M059J (cell line): ENCODE data around the gene NDE1. TPM values are rescaled to one million over a fixed set of nuclear protein-coding genes. Genes with fewer than 3 reads are reported as not detected.
"Not testable (repeated sequence)": the region's sequence is repeated elsewhere in the genome, so short reads cannot be mapped to it uniquely, and the experiment has no call there.

ENCODE experiments used
- DNase-seq: peaks from one replicate; pipeline ENCODE4 v3.0.0-alpha.2; 2012; ENCODE audit warnings: low read depth
- total RNA-seq: library from RNA; depleted of rRNA; stranded (reverse); fragments of >200 nt; shearing (Covaris generic); gene quantifications from 2 replicates; pipeline ENCODE4 v1.2.3, GENCODE V29; 2014

Gene NDE1
- total RNA-seq, 1 experiment from 2014 or later: 78.6 TPM

DNA sequence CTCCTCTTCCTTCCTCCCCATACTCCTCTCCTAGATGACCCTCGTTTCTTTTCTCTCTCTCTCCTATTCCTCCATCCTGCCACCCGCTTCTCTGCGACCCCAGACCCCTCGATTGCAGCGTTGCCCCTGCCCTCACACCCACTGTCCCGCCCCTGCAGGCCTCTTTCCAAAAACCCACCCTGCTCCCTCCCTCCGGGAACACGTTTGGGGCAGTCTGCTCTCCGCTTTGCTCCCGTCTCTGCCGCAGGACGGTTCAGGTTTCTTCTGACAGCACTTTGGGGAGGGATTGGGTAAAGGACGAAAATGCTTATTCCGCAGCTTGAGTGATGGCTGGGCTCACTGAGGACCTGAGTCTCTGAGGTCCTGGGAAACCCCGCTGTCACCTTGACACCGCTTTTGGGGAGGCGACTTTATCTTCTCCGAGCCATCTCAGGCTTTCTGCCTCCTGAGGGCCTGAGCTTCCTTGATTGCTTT lies 690 bp downstream of the NDE1 start:
- peak; percentile 39 for DNase-seq

DNA sequence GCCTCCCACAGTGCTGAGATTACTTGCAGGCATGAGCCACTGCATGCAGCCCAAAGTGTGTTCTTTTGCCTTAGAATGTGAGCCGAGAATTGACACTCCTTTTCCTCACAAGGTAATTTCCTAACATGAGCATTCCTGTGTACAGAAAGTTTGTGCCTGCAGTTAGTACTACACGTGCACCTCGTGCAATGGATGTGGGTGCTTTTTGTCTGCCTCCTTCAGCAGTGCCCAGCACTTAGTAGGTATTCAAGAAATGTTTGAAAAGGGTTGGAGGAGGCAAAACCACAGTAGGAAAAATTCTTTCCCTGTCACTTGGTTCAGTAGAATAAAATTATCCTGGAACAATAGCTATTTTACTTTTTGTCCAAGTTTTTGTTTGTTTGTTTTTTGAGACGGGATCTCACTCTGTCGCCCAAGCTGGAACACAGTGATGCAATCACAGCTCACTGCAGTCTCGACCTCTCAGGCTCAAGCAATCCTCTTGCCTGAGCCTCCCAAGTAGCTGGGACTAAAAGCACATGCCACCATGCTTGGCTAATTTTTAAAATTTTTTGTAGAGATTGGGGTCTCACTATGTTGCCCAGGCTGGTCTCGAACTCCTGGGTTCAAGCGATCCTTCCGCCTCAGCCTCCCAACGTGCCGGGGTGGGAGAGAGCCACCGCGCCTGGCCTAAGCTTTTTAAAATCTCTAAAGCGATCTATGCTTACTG lies 2.4 kb downstream of the NDE1 start:
- no peak for DNase-seq

DNA sequence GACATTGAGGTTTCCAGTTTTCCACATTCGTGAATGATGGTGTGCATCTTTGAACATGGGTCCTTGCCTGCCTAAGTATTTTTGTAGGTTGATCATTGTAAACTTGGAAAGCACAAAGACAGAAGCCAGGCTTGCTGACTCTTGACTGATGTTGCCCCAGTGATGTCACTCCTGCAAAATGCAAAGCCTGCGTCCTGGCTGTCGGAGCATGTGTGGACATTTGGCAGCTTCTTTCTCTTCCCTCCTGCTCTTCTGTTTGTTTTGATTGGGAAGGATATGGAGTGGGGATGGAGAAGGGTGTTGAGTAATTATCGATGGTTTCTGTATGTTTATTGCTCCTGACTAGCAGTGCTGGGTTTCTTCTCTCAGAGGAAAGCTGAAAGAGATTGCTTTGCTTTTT lies 3.2 kb downstream of the NDE1 start:
- DNase-seq: peak; percentile 47

DNA sequence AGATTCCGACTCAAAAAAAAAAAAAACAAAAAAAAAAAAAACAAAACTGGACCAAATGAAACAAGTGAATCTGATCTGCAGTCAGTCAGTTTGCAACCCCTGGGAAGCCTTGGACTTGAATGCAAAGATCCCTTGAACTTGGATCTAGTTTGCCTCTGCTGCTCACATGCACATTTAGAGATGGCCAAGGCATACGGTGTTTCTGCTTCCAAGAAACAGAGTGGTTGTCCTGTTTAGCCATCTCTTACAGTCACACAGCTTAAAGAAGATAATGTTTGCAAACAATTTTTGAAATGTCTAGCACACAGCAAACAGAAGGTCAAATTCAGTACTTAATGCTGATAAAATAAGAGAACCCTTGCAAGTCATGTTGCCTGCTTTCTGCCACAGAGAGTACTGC lies 4.5 kb downstream of the NDE1 start:
- DNase-seq: no peak

DNA sequence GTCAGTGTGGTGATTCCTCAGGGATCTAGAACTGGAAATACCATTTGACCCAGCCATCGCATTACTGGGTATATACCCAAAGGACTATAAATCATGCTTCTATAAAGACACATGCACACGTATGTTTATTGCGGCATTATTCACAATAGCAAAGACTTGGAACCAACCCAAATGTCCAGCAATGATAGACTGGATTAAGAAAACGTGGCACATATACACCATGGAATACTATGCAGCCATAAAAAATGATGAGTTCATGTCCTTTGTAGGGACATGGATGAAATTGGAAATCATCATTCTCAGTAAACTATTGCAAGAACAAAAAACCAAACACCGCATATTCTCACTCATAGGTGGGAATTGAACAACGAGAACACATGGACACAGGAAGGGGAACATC lies 5.5 kb downstream of the NDE1 start:
- not testable (repeated sequence) for DNase-seq

DNA sequence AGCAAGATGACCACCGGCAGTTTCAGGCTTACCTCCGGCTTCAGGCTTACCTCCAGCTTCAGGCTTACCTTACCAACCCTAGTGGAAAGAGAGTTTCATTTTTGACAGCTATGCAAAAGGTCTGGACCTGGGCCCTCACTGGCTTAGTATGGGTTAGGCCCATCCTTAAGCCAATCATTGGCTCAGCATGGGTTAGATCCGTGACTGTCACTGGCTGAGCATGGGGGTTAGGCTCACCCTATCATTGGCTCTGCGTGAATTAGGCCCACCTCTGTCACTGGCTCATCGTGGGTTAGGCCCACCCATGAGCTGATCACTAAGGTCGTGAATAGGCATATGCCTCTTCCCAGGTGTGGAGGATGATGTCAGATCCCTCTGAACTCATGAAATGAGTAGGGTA lies 8.1 kb downstream of the NDE1 start:
- DNase-seq: no peak

DNA sequence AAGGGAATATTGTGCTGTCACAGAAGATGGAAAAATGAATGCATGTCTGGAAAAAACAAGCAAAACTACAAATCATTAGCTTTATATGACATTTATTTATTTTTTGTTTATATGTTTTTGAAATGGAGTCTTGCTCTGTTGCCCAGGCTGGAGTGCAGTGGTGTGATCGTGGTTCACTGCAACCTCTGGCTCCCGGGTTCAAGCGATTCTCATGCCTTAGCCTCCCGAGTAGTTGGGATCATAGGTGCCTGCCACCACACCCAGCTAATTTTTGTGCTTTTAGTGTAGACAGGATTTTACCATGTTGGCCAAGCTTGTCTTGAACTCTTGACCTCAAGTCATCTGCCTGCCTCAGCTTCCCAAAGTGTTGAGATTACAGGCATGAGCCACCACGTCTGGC lies 8.5 kb downstream of the NDE1 start:
- no peak for DNase-seq

DNA sequence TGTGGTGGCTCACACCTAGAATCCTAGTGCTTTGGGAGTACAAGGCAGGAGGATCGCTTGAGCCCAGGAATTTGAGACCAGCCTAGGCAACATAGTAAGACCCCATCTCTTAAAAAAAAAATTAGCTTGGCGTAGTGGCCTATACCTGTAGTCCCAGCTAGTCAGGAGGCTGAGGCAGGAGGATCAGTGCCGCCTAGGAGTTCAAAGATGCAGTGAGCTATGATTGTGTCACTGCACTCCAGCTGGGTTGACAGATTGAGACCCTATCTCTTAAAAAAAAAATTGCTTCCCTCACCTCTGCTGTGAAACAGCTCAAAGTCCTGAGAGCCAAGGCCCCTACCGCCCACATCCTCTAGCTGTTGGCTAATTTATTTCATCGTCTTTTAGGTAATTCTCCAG lies 10.2 kb downstream of the NDE1 start:
- DNase-seq: no peak

DNA sequence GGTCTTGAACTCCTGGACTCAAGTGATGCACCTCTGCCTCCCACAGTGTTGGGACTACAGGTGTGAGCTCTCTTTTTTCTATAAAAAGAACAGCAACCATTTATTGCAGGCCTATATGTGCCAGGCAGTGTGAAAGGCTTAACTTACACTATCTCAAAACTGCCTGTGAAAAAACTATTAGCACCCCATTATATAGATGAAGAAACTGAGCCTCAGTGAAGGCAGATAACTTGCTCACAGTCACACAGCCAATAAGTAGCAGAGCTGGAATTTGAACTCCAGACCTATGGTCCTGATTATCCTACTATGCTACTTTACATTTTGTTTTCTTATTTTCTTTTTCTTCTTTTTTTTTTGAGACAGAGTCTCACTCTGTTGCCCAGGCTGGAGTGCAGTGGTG lies 15.1 kb downstream of the NDE1 start:
- DNase-seq: no peak

DNA sequence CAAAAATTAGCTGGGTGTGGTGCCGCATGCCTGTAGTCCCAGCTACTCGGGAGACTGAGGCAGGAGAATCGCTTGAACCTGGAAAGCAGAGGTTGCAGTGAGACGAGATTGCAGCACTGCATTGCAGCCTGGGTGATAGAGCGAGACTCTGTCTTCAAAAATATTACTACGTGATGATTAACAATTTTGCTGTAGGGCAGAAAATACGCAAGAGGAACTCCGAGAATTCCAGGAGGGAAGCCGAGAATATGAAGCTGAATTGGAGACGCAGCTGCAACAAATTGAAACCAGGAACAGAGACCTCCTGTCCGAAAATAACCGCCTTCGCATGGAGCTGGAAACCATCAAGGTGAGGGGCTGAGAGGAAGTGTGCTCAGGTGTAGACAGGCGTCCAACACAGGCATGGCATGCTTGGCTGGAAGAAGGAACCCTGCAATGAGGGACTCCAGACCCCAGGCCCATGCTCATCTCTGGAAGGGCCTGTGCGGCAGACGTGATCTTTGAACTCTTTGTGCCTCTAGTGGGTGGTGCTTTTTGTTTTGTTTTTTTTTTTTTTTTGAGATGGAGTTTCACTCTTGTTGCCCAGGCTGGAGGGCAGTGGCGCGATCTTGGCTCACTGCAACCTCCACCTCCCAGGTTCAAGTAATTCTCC lies 17.2 kb downstream of the NDE1 start:
- no peak for DNase-seq

DNA sequence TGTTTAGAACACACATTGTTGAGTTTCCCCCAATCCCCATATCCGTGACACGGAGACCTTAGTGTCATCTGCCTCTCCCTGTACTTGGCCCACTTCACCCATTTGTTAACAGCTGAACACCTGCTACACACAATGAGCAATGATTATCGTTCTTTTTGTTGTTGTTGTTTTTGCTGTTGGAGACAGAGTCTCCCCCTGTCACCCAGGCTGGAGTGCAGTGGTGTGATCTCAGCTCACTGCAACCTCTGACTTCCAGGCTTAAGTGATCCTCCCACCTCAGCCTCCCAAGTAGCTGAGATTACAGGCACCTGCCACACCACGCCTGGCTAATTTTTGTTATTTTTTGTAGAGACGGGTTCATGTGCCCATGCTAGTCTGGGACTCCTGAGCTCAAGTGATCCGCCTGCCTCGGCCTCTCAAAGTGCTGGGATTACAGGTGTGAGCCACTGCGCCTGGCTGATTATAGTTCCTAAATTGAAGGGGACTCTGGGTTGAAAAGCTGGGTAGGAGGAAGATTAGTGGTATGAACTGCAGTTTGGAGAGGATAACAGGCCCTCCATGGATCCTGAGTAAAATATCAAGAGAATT lies 21.6 kb downstream of the NDE1 start:
- DNase-seq: no peak

DNA sequence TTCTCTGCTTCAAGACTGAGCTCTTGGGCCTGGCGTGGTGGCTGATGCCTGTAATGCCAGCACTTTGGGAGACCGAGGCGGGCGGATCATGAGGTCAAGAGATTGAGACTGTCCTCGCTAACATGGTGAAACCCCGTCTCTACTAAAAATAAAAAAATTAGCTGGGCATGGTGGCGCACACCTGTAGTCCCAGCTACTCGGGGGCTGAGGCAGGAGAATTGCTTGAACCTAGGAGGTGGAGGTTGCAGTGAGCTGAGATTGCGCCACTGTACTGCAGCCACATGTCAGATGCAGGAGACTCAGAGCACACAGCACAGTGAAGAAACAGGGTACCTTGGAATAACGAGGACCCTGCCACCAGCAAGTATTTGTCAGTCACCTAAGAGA lies 22.1 kb downstream of the NDE1 start:
- not testable (repeated sequence) for DNase-seq

DNA sequence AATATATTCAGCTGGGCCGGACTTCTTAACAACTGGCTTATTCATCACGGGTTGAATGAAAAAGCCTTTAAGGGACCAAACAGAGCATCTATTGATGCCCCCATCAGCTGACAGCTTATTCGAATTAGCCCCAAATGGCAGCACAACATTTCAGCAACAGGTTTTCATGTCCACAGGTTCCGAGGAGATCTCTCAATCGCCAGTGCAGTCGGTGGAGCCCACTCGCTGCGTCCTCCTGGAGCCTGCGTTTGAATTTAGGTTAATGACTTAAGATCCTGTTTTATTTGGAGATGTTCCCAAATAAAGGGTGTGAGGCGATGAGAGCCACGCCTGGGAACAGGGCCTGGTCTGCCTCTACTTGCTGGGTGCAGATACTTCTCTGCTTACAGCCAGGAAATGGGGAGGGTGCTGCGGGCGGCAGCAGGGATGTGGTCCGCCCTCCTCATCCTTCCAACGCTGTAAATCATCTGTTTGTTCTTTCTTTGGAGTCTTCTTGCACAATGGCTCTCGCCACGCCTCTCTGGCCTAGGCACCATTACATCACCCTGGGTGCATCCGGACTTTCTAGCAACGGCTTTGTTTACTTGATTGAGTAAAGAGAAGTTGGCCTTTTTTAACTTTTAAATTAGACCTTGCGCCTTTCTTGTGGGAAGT lies 22.6 kb downstream of the NDE1 start:
- DNase-seq: peak; percentile 98

DNA sequence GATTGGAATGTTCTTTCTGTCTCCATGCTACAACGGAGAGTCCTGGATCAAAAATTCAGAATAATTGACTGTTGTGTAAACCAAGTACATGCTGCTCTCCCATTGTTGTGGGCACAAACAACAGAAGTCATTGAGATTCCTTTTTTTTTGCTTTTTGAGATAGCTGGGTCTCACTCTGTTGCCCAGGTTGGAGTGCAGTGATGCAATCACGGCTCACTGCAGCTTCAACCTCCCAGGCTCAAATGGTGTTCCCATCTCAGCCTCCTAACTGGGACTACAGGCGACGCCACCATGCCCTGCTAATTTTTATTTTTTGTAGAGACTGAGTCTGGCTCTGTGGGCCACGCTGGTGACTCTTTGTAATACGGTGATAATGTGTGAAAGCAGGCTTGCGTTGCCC lies 24.5 kb downstream of the NDE1 start:
- DNase-seq: no peak

DNA sequence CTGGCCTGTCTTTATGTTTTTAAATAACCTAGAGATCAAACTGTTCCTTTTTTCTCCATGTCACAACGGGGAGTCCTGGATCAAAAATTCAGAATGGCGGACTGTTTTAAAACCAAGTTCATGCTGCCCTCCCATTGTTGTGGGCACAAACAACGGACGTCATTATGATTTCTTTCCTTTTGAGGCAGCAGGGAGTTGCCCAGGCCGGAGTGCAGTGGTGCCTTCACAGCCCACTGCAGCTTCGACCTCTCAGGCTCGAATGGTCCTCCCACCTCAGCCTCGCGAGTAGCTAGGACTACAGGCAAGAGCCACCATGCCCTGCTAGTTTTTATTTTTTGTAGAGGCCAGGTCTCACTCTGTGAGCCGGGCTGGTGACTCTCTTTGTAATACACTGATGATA lies 26.5 kb downstream of the NDE1 start:
- DNase-seq: no peak

DNA sequence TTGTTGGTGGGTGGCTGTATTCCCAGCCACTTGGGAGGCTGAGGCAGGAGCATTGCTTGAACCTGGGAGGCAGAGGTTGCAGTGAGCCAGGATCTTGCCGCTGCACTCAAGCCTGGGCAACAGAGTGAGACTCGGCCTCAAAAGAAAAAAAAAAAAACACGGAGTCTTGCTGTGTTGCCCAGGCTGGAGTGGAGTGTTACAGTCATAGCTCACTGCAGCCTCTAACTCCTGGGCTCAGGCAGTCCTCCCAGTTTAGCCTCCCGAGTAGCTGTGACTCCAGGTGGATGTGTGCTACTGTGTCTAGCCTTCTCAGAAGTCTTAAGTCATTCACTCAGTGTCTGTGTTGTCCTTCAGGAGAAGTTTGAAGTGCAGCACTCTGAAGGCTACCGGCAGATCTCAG lies 27.4 kb downstream of the NDE1 start:
- DNase-seq: no peak

DNA sequence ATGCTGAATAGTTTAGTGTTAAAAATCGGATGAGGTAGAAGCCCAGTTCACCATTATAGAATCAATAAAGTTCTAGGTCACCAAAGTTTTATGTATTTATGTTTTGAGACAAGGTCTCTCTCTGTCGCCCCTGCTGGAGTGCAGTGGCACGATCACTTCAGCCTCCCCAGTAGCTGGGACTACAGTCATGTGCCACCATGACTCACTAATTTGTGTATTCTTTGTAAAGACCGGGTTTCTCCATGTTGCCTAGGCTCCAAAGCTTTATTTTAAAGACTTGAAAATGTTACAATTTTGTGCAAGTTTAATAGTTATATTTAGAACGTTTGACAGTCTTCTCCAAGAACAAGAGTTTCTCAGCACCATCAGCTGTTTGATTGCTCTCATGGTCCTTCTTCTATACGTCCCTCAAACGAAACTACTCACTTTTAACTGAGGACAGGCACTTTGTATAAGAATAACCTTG lies 32.1 kb downstream of the NDE1 start:
- DNase-seq: peak; percentile 84

DNA sequence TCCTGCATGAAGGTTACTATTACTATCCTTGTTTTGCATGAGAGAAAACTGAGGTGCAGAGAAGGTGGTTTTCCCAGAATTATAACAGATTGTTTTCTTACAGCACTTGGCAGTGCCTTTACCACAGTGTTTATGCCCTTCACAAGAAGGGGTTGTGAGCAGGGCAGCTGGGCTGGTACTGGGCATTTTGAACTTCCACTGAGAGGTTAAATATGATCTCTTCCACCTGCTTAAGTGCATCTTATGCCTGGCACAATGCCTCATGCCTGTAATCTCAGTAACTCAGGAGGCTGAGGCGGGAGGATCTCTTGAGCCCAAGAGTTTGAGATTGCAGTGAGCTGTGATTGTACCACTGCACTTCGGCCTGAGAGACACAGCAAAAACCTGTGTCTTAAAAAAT lies 36.2 kb downstream of the NDE1 start:
- DNase-seq: no peak

DNA sequence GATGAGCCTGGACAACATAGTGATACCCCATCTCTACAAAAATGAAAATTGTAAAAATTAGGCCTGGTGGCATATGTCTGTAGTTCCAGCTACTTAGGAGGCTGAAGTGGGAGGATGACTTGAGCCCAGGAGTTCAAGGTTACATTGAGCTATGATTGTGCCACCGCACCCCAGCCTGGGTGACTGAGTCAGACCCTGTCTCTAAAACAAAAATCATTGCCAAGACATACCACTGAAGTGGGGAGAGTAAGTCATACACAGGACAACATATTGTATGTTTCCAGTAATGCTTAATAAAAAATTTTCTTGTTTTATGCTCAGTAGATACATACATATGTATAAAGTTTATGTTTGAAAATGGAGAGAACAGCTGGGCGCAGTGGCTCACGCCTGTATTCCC lies 39.2 kb downstream of the NDE1 start:
- DNase-seq: peak; percentile 48

DNA sequence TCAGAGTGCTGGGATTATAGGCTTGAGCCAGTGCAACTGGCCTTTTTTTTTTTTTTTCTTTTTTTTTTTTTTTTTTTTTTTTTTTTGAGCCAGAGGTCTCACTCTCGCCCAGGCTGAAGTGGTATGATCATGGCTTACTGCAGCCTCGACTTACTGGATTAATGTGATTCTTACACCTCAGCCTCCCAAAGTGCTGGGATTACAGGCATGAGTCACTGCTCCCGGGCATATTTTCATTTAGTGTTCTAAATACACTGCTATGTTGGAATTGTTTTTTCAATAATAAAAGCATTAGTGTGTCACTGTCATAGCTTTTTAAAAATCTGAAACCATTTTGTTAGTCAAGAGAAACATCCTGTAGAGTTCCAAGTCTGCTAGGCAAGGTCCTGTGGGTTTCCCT lies 40.3 kb downstream of the NDE1 start:
- DNase-seq: peak; percentile 47

DNA sequence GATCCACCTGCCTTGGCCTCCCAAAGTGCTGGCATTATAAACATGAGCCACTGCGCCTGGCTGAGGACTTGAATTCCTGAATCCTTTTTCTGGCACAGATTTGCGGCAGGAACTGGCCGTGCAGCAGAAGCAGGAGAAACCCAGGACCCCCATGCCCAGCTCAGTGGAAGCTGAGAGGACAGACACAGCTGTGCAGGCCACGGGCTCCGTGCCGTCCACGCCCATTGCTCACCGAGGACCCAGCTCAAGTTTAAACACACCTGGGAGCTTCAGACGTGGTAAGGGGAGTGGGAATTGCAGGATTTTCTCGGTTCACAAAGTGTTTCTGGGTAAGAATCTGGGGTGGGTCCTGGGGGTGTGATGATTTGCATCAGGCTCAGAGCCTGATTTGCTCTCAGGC lies 41.0 kb downstream of the NDE1 start:
- DNase-seq: no peak

DNA sequence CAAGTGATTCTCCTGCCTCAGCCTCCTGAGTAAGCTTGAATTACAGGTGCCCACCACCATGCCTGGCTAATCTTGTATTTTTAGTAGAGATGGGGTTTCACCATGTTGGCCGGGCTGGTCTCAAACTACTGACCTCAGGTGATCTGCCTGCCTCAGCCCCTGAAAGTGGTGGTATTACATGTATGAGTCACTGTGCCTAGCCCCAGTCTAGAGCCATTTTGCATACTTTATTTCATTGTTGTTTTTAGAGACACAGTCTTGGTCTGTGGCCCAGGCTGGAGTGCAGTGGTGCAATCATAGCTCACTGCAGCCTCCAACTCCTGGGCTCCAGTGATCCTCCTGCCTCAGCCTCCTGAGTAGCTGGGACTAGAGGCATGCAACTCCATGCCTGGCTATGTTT lies 42.5 kb downstream of the NDE1 start:
- DNase-seq: not testable (repeated sequence)

DNA sequence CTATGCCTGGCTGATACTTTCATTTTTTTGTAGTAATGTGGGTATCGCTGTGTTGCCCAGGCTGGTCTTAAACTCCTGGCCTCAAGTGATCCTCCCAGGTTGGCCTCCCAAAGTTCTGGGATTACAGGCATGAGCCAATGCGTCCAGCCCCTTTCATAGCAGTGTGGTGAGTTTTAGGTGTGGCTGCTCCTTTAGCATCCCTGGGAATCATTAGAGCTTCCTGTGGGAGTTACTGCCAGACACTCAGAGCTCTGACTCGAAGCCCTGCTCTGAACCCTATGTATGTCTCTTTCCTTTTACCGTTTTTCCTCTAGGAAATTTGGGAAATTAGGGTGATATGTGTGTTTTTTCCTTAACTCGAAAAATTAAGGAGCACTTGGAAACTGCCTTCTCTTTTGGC lies 44.5 kb downstream of the NDE1 start:
- DNase-seq: no peak
